ENCODE data around the gene PKP2.

The PKP2 gene

DNA sequence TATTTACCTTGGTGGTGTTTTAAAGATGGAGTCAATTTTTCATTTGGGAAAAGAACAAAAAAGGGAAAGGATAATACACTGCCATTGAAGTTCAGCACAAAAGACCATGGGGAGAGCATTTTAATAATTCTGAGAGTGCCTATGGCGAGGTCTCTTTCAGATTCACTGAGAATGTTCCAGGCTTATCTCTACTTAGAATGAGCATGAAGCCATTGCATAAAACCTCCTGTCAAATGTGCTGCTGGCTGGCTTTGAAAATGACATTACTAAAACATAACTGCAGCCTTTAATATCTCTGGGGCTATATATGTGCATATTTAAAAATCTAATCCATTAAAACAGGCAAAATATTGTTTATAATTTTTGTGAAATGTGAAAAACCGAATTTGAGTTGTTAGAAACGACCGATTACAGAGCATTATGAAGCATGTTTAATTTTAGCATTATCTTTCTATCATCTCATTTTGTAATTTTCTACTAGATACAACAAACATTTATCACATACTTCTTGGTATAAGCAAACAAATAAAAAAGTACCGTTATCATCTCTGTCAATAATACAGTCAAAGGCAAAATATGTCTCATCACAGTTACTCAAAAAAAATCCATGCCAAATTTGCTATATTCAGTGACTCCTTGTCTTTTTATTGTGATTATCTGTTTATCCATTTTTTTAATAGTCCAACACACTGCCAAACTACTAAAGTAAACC is 95.2 kb downstream of the PKP2 start:
- DNase-seq (ENCODE audit: low read depth), result no peak
- TF ChIP-seq CTCF (IDR thresholded peaks at IDR 0.05; ENCODE audit: low read length, missing control alignments), result no peak
- H3K4me3 ChIP-seq (replicated peaks; ENCODE audit: low read depth, low read length), result no peak overlapping the region

DNA sequence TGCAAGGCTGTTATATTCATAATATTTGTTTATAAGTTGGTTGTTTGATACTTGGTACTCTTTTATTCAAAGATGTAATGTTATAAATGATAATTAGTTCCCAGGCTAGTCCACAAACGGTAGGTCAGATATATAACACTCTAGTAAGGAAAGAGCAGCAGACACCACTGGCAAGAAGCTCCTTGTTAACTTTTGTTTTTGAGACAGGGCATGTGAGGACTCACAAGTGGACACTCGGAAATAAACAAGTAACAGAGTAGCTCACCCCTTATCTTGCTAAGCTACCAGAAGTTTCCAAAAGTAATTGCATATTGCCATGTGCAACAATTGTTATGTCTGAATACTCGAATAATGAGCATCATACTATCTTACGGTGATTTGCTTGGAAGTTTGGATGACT is 102.3 kb downstream of the PKP2 start:
- TF ChIP-seq CTCF (IDR thresholded peaks at IDR 0.05; ENCODE audit: low read length, missing control alignments), result no peak
- no peak overlapping the region for H3K4me3 ChIP-seq (replicated peaks; ENCODE audit: low read depth, low read length)
- no peak for DNase-seq (ENCODE audit: low read depth)

GRCh38 chr12:32789916-32790315 is 106.7 kb downstream of the PKP2 start:
- DNase-seq (ENCODE audit: low read depth), result no peak
- no peak overlapping the region for H3K4me3 ChIP-seq (replicated peaks; ENCODE audit: low read depth, low read length)
- no peak for TF ChIP-seq CTCF (IDR thresholded peaks at IDR 0.05; ENCODE audit: low read length, missing control alignments)

DNA sequence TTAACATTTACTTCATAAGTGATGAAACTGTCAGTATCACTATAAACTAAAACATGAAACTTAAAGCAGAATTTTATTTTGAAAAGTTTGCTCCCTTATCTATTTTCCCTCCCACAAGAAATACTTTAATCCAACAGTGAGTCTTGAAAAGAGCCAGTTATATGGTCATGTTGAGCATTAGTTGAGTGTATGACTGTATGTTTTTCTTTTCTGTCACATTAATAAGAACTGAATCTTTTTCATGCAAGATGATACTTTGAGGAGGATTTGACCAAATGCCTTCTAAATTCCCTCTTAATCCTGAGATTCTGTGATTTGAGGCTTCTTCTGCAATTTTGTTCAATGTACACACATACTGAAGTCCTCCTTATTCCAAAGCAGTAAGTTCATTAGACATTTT is 107.1 kb downstream of the PKP2 start:
- TF ChIP-seq CTCF (IDR thresholded peaks at IDR 0.05; ENCODE audit: low read length, missing control alignments), result no peak
- DNase-seq (ENCODE audit: low read depth), result no peak
- no peak overlapping the region for H3K4me3 ChIP-seq (replicated peaks; ENCODE audit: low read depth, low read length)

DNA sequence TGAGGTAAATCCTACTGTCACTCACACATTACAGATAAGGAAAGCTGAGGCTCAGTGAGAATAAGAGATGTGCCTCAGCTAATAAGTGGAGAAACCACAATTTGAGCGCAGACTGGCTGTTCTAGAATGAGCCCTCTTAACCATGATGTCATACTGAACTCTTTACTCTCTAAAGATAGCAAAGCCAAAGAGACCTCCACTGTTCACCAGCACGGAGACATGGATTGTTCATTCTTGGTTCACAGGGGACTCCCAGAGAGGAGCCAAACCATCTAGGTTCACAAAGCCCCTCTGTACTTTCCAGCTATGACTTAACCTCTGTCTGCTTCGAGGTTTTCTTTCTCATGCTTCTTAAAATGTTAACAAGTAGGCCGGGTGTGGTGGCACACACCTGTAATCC is 108.2 kb downstream of the PKP2 start:
- no peak overlapping the region for H3K4me3 ChIP-seq (replicated peaks; ENCODE audit: low read depth, low read length)
- TF ChIP-seq CTCF (IDR thresholded peaks at IDR 0.05; ENCODE audit: low read length, missing control alignments), result no peak
- no peak for DNase-seq (ENCODE audit: low read depth)

DNA sequence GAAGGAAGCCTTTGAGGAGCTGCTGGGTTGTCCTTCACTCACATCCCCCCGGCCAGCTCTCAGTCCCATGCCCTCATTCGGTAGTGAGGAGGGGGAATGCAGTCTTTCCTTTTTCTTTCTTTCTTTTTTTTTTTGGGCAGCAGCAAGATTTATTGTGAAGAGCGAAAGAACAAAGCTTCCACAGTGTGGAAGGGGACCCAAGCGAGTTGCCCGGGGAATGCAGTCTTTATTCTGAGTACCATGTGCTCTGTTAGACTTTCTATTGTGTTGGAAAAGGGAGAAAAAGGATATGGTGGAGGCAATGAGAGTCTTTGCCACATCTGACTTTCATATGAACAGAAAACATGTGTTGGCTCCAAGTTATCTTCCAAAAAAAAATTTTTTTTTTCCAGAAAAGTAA is 111.0 kb downstream of the PKP2 start:
- TF ChIP-seq CTCF (IDR thresholded peaks at IDR 0.05; ENCODE audit: low read length, missing control alignments), result no peak
- DNase-seq (ENCODE audit: low read depth), result no peak
- H3K4me3 ChIP-seq (replicated peaks; ENCODE audit: low read depth, low read length), result no peak overlapping the region

- TF ChIP-seq CTCF (IDR thresholded peaks at IDR 0.05; ENCODE audit: low read length, missing control alignments), result no peak
- no peak overlapping the region for H3K4me3 ChIP-seq (replicated peaks; ENCODE audit: low read depth, low read length)
- DNase-seq (ENCODE audit: low read depth), result no peak
Observed at GRCh38 chr12:32783029-32783428, 113.5 kb downstream of the PKP2 start.
